Heart right ventricle (tissue), 16 donors: Measurements from ENCODE around the gene CCDC195. TPM values are rescaled to one million over a fixed set of nuclear protein-coding genes. Genes with fewer than 3 reads are reported as not detected.

Experiments used
- ATAC-seq, 8 donors: fragments of 200-7000 bp; cut with Tn5 transposase; one replicate each; pipeline ENCODE4 v1.9.1; 2020; ENCODE audit warnings: mild to moderate bottlenecking in 8 of 8, moderate library complexity in 8 of 8, moderate number of reproducible peaks in 1 of 8
- DNase-seq, 2 donors: peaks; one replicate each; pipeline ENCODE4 v3.0.0-alpha.2; 2020
- H3K27ac ChIP-seq, 10 donors: fragments of 200-600 bp; sonication (generic) in 2 of 10; one replicate each; pipeline versions ENCODE4 v1.5.0 to v1.8.0; 2020 to 2022; ENCODE audit warnings: mild to moderate bottlenecking in 3 of 10
- H3K27me3 ChIP-seq, 7 donors: fragments of 200-600 bp; one replicate each; pipeline ENCODE4 v1.8.0; 2021 to 2022; ENCODE audit warnings: mild to moderate bottlenecking in 2 of 7
- H3K36me3 ChIP-seq, 9 donors: fragments of 200-600 bp; sonication (generic) in 1 of 9; one replicate each; pipeline versions ENCODE4 v1.5.0 to v1.8.0; 2020 to 2022; ENCODE audit warnings: mild to moderate bottlenecking in 2 of 9
- H3K4me1 ChIP-seq, 9 donors: fragments of 200-600 bp; sonication (generic) in 1 of 9; one replicate each; pipeline versions ENCODE4 v1.5.0 to v1.8.0; 2020 to 2022; ENCODE audit warnings: mild to moderate bottlenecking in 4 of 9
- H3K4me3 ChIP-seq, 10 donors: fragments of 200-600 bp; sonication (generic) in 2 of 10; one replicate each; pipeline versions ENCODE4 v1.5.0 to v1.8.0; 2020 to 2022; ENCODE audit warnings: mild to moderate bottlenecking in 7 of 10, moderate library complexity in 2 of 10
- H3K9me3 ChIP-seq, 11 donors: fragments of 200-600 bp in 10 of 11; sonication (generic) in 2 of 11; one replicate each; pipeline versions ENCODE4 v1.5.0 to v1.8.0; 2013 to 2022; ENCODE audit warnings: mild to moderate bottlenecking in 2 of 11, control low read depth in 1 of 11, moderate library complexity in 1 of 11
- WGBS, 2 donors: extraction: QIAGEN DNeasy Blood & Tissue Kit; methylation state at CpG; one replicate each; pipeline ENCODE4 v1.1.7; 2013; ENCODE audit warnings: inconsistent platforms in 1 of 2; 5-methylcytosine and 5-hydroxymethylcytosine counted together
- intact Hi-C, 10 donors: fragments of 100-400 bp; cut with DNase I; formaldehyde crosslinking; loops; one replicate each; pipeline versions ENCODE4 v1.11.1 to v1.14.2; 2022
- polyA plus RNA-seq, 2 donors: library from polyadenylated mRNA; stranded (reverse); fragments of 200-250 nt; gene quantifications; one replicate each; pipeline ENCODE4 v1.2.3, GENCODE V29; 2013
- total RNA-seq, 10 donors: library from RNA; stranded (reverse); fragmentation: NEBNext Ultra II Directional in 3 of 10; extraction: Animal tissue kit (Norgen Biotek cat#: 25700) in 3 of 10; gene quantifications; one replicate each; pipeline versions ENCODE4 v1.2.1 to v1.2.4, GENCODE V29; 2021 to 2023
- TF ChIP-seq, protein P1 (sequence below), 9 donors: fragments of 200-600 bp; sonication (generic) in 2 of 9; IDR thresholded peaks; one replicate each; pipeline versions ENCODE4 v1.5.0 to v1.8.0; 2021 to 2022; ENCODE audit warnings: antibody characterized with exemption in 9 of 9, mild to moderate bottlenecking in 5 of 9, moderate library complexity in 1 of 9
- donor health status: Arrhythmogenic right ventricular cardiomyopathy.
- donor health status: ischemic (EF 13 %, LVEDD 7.1; RV severe dilation, severe dysfunction).
- donor health status: healthy with polysubstance abuse.
- donor health status: DM: no; HTN: yes; CAD: no.
- donor health status: DM: no; HTN: no; CAD: no.
- donor health status: ischemic (EF 25% LVEDD 6.9; RV normal size, moderate dysfunction).
- donor health status: ischemic (EF 25% LVEDD 5.7; RV mildly dilated, moderate dysfunction).
- donor health status: healthy.
- donor health status: DM: yes; HTN: yes; CAD: no.
- donor health status: Ischemic cardiomyopathy.
- donor health status: ischemic (EF 35%, LVEDD 5.7; RV mildly dilated, moderate dysfunction).
- donor health status: nonischemic (EF 11% LVEDD 7.7; RV severe dilation, severe dysfunction).
- donor health status: DM: yes; HTN: yes; CAD: no.
- donor health status: PGD.
- donor health status: ischemic (EF 29% LVEDD 5.4; RV normal size, mild dysfunction).
- donor health status: nonischemic (EF 23%, LVEDD 6.1; RV moderate dilation, normal function).

CCDC195 gene
- total and polyA plus RNA-seq, 12 donors = not detected

DNA sequence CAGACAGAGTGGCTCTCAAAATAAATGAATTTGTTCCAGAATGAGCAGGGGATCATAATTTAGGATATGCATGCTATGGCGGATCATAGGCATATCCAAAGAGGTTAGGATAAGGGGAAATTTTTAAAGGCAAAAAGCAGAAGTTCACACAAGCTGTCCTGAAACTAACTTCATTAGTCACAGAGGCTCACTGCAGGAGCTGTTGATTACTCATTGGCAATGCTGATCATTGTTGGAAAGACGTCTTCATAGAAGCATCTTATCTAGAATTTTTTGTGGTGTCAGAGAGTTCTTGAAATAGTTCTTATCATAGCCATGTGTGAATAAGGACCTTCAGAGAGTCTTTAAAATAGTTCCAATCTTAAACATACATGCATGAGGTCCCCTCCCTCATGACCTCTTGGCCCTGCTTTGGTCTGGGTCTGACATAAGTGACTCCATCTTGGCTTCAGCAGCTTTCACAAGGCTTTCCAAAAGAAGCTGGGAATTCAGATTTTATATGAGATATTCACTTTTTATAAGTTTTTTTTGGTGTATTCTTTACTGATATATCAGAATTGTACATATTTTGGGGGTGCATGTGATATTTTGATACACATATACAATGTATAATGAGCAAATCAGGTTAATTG is 7.5 kb upstream of the CCDC195 start:
- WGBS, 2 donors = 58 to 60% methylated on average over 2 of the region's 2 CpGs
- peak in 3 of 8 donors; percentile 35 to 67 (median 41) for ATAC-seq
- Histone ChIP-seq H3K4me3 (no peak overlapping the region), H3K36me3 (no peaks in the 10 kb centered on the region), H3K9me3 (peaks cover 0 to 20% (median 4%) of the 10 kb centered on the region in 11 donors), H3K27me3 (no peaks in the 10 kb centered on the region), H3K4me1 (peaks cover 0 to 7% (median 0%) of the 10 kb centered on the region in 9 donors), H3K27ac (no peak overlapping the region)
- TF ChIP-seq, protein P1, sequence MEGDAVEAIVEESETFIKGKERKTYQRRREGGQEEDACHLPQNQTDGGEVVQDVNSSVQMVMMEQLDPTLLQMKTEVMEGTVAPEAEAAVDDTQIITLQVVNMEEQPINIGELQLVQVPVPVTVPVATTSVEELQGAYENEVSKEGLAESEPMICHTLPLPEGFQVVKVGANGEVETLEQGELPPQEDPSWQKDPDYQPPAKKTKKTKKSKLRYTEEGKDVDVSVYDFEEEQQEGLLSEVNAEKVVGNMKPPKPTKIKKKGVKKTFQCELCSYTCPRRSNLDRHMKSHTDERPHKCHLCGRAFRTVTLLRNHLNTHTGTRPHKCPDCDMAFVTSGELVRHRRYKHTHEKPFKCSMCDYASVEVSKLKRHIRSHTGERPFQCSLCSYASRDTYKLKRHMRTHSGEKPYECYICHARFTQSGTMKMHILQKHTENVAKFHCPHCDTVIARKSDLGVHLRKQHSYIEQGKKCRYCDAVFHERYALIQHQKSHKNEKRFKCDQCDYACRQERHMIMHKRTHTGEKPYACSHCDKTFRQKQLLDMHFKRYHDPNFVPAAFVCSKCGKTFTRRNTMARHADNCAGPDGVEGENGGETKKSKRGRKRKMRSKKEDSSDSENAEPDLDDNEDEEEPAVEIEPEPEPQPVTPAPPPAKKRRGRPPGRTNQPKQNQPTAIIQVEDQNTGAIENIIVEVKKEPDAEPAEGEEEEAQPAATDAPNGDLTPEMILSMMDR (IDR thresholded peaks at IDR 0.05) = no peak
- no peak for DNase-seq
- intact Hi-C loops = no loop called here

DNA sequence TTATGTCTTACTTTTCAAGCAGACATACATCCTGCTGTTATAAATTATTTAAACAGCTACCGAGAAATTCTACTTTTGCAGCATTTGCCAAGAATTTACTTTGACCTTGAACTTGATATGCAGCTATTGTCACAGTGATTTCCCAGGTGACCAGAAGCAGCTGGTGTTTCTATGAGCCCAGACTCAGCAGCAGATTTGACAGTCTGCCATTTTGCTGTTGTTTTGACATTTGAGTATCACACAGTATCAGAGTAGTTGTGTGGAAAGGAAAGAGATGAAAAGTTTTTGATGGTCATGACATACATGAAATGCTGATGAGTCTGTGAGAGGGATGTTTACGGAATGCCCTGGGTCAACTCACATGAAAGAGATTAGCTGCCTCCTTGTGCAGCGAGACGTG is 6.6 kb upstream of the CCDC195 start:
- H3K4me1 ChIP-seq = peaks cover 0 to 7% (median 0%) of the 10 kb centered on the region in 9 donors
- DNase-seq = no peak
- intact Hi-C loops = no loop called here
- H3K27me3 ChIP-seq = no peaks in the 10 kb centered on the region
- WGBS, 2 donors = 66 to 74% methylated on average over 4 of the region's 4 CpGs
- H3K9me3 ChIP-seq = peaks cover 0 to 14% (median 0%) of the 10 kb centered on the region in 11 donors
- H3K4me3 ChIP-seq = no peak overlapping the region
- no peak overlapping the region for H3K27ac ChIP-seq
- ATAC-seq = no peak
- TF ChIP-seq, protein P1 (IDR thresholded peaks at IDR 0.05) = no peak
- no peaks in the 10 kb centered on the region for H3K36me3 ChIP-seq

GRCh38 chr2:224722250-224722649 is 6.1 kb upstream of the CCDC195 start:
- peaks cover 0 to 7% (median 0%) of the 10 kb centered on the region in 9 donors for H3K4me1 ChIP-seq
- no peaks in the 10 kb centered on the region for H3K27me3 ChIP-seq
- H3K4me3 ChIP-seq = no peak overlapping the region
- 71 to 72% methylated on average over 3 of the region's 3 CpGs for WGBS, 2 donors
- H3K9me3 ChIP-seq = peaks cover 0 to 12% (median 0%) of the 10 kb centered on the region in 11 donors
- DNase-seq (no peak), ATAC-seq (no peak)
- H3K36me3 ChIP-seq = no peaks in the 10 kb centered on the region
- no peak overlapping the region for H3K27ac ChIP-seq
- intact Hi-C loops = no loop called here
- TF ChIP-seq, protein P1 (IDR thresholded peaks at IDR 0.05) = no peak

DNA sequence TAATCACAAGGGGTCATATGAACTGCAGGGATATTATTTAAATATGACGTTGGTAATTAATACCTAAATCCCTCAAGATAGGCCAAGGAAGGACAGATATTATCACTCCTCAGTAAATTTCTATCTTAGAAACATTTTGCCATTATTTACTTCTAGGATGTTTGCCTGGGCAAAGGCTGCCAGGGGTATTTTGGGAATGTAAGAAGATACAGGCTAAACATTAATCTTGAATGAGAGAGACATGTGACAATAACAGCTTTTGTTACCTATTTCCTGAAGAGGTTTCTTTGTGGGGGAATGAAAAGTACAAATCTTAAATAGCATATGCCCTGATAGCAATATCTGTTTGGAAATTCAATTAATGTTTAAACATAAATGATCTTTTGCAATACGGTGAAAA is 756 bp upstream of the CCDC195 start:
- H3K27me3 ChIP-seq = no peaks in the 10 kb centered on the region
- ATAC-seq = no peak

More for the DNA sequence above, 756 bp upstream of the CCDC195 start:
- peaks cover 0 to 3% (median 0%) of the 10 kb centered on the region in 11 donors for H3K9me3 ChIP-seq
- intact Hi-C loops = no loop called here
- H3K36me3 ChIP-seq = no peaks in the 10 kb centered on the region
- H3K4me1 ChIP-seq = no peaks in the 10 kb centered on the region
- no peak overlapping the region for H3K27ac ChIP-seq
- TF ChIP-seq, protein P1 (IDR thresholded peaks at IDR 0.05) = no peak
- H3K4me3 ChIP-seq = no peak overlapping the region
- no peak for DNase-seq
- 81 to 91% methylated on average over 2 of the region's 2 CpGs for WGBS, 2 donors
